ENCODE results near the gene NFATC2. TPM values are rescaled to one million over a fixed set of nuclear protein-coding genes. Genes with fewer than 3 reads are reported as not detected.
A peak's percentile ranks its signal among the peaks of the same experiment; 100 is the strongest.
"Not testable (repeated sequence)": the region's sequence is repeated elsewhere in the genome, so short reads cannot be mapped to it uniquely, and the experiment has no call there.

Gene NFATC2
- total and polyA plus RNA-seq, 8 donors: 5.3 to 12.3 (median 8.5) TPM

DNA sequence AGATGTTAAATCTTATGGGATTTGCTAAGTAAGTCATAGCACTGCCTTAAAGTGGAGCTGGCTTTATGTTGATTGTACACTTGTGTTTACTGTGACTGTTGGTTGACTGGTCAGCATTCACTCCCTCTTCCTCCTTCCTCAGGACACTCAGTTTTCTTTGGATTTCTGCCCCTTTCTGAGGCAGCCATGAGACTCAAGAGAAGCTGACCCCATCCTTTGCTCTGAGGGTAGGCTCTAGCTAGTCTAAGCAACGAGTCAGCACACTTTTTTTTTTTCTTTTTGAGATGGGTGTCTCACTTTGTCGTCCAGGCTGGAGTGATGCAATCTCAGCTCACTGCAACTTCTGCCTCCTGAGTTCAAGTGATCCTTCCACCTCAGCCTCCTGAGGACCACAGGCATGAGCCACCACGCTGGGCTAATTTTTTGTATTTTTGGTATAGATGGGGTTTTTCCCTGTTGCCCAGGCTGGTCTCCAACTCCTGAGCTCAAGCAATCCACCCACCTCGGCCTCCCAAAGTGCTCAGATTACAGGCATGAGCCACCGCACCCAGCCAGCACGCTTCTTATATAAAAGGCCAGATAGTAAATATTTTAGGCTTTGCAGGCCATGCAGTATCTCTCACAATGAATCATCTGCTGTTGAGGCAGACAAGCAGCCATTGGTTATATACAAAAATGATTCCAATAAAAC is 191.4 kb downstream of the NFATC2 start:
- H3K4me1 ChIP-seq: no peaks in the 10 kb centered on the region
- TF ChIP-seq, protein P1, sequence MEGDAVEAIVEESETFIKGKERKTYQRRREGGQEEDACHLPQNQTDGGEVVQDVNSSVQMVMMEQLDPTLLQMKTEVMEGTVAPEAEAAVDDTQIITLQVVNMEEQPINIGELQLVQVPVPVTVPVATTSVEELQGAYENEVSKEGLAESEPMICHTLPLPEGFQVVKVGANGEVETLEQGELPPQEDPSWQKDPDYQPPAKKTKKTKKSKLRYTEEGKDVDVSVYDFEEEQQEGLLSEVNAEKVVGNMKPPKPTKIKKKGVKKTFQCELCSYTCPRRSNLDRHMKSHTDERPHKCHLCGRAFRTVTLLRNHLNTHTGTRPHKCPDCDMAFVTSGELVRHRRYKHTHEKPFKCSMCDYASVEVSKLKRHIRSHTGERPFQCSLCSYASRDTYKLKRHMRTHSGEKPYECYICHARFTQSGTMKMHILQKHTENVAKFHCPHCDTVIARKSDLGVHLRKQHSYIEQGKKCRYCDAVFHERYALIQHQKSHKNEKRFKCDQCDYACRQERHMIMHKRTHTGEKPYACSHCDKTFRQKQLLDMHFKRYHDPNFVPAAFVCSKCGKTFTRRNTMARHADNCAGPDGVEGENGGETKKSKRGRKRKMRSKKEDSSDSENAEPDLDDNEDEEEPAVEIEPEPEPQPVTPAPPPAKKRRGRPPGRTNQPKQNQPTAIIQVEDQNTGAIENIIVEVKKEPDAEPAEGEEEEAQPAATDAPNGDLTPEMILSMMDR (IDR thresholded peaks at IDR 0.05): no peak
- no peak overlapping the region for H3K27ac ChIP-seq
- no peaks in the 10 kb centered on the region for H3K36me3 ChIP-seq
- no peaks in the 10 kb centered on the region for H3K27me3 ChIP-seq
- no peak for ATAC-seq
- H3K9me3 ChIP-seq: no peaks in the 10 kb centered on the region
- H3K4me3 ChIP-seq: no peak overlapping the region
- intact Hi-C loops (cut with DNase I): no loop called here
- no peak for DNase-seq

DNA sequence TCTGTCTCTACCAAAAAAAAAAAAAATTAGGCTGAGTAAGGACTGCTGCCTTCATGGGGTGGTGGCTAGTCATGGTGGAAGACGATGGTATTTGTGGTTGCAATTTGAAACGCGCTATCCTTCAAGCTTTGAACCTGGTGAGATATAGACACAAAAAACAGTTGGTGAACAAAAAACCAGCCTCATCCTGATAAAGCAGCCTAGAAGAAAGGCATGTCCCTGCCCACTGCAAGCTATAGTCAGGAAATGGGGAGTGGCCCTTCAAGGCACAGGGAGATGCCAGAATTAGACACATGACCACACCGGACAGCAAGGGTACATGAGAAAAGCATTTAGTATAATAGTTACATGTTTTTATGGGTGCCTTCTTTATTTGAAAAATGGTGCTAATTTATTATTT is 193.6 kb downstream of the NFATC2 start:
- DNase-seq (no peak), ATAC-seq (no peak)
- Histone ChIP-seq H3K4me1 (no peaks in the 10 kb centered on the region), H3K36me3 (no peaks in the 10 kb centered on the region), H3K4me3 (no peak overlapping the region), H3K27me3 (no peaks in the 10 kb centered on the region), H3K27ac (no peak overlapping the region), H3K9me3 (peaks cover 0 to under 1% of the 10 kb centered on the region in 2 donors)
- TF ChIP-seq, protein P1 (IDR thresholded peaks at IDR 0.05): no peak
- intact Hi-C loops (cut with DNase I): no loop called here

GRCh38 chr20:51347831-51348230 is 194.7 kb downstream of the NFATC2 start:
- Histone ChIP-seq H3K36me3 (no peaks in the 10 kb centered on the region), H3K27ac (no peak overlapping the region), H3K9me3 (peaks cover 0 to 4% of the 10 kb centered on the region in 2 donors), H3K4me1 (no peaks in the 10 kb centered on the region), H3K27me3 (no peaks in the 10 kb centered on the region), H3K4me3 (no peak overlapping the region)
- intact Hi-C loops (cut with DNase I): no loop called here
- ATAC-seq: no peak
- TF ChIP-seq, protein P1 (IDR thresholded peaks at IDR 0.05): no peak
- DNase-seq: no peak

GRCh38 chr20:51346686-51347485 is 195.6 kb downstream of the NFATC2 start:
- H3K36me3 ChIP-seq: no peaks in the 10 kb centered on the region
- H3K9me3 ChIP-seq: peaks cover 0 to 4% of the 10 kb centered on the region in 2 donors
- H3K4me3 ChIP-seq: no peak overlapping the region
- no peaks in the 10 kb centered on the region for H3K4me1 ChIP-seq
- intact Hi-C loops (cut with DNase I): no loop called here
- DNase-seq (no peak), ATAC-seq (no peak)
- H3K27ac ChIP-seq: no peak overlapping the region
- TF ChIP-seq, protein P1 (IDR thresholded peaks at IDR 0.05): no peak
- no peaks in the 10 kb centered on the region for H3K27me3 ChIP-seq

DNA sequence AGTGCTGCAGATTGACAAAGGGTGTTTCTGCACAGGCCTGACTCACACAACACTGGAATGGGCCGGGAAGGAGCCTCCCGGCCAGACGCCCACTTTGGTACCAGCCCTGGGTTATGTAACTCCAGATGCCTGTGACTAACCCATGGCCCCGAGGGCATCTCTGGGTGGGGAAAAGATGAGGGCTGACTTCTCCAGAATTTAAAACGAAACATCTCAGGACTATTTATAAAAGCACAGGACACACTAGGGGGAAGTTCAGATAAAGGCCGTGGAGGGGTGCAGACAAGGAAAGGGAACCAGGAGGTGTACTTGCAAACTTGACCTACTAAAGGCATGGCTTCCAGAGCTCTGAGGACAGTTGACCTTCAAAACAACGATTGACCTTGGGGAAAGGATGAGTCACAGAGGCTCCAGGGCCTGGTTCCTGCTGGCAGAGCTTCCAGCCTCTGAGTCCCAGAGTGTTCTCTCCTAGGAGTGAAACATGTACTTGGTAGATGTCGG is 196.9 kb downstream of the NFATC2 start:
- Histone ChIP-seq H3K4me1 (no peaks in the 10 kb centered on the region), H3K9me3 (peaks cover 0 to 4% of the 10 kb centered on the region in 2 donors), H3K27me3 (no peaks in the 10 kb centered on the region), H3K27ac (no peak overlapping the region), H3K36me3 (no peaks in the 10 kb centered on the region), H3K4me3 (no peak overlapping the region)
- intact Hi-C loops (cut with DNase I): no loop called here
- TF ChIP-seq, protein P1 (IDR thresholded peaks at IDR 0.05): no peak
- DNase-seq: peak in 1 of 4 donors; percentile 26
- ATAC-seq: no peak

- H3K9me3 ChIP-seq; intact Hi-C loops (cut with DNase I); H3K4me3 ChIP-seq; DNase-seq; H3K27me3 ChIP-seq; H3K27ac ChIP-seq; H3K4me1 ChIP-seq; ATAC-seq; H3K36me3 ChIP-seq: not testable (repeated sequence)
Observed at GRCh38 chr20:51343802-51344201, 198.7 kb downstream of the NFATC2 start.

All from left lung (tissue), 10 donors.